Cerebellar nuclear complex (tissue), 1 donor: ENCODE measurements around the gene TAS2R41.
"Not testable (repeated sequence)": the region's sequence is repeated elsewhere in the genome, so short reads cannot be mapped to it uniquely, and the experiment has no call there.

Experiments
- DNase-seq, 2 experiments: peaks; one replicate each; lab custom pipeline; 2025; lab: John Stamatoyannopoulos, UW

The TAS2R41 gene

GRCh38 chr7:143456992-143457793, 20.5 kb upstream of the TAS2R41 start:
- no peak for DNase-seq

DNA sequence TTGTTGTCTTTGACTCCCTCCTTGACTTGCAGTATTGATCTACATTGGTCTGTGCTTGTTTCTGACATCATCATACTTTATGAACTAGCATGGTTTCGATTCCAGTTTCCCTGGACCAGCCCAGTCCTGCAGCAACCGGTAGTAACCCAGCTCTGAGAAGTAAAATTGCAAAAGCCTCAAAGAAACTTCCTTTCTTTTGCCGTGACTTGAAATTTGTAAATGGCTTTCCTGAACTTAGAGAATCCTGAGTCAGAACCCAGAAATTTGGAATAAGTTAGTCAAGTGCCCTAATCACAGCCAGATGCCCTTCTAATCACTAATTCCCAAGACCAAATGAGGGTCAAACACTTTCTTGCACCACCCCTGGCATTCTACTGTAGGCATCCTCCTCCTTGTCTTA, 19.4 kb upstream of the TAS2R41 start:
- no peak for DNase-seq

- no peak for DNase-seq
Measured at GRCh38 chr7:143458681-143459080, 19.0 kb upstream of the TAS2R41 start.

GRCh38 chr7:143459359-143459758, 18.3 kb upstream of the TAS2R41 start:
- DNase-seq, result no peak

GRCh38 chr7:143460271-143460979, 17.2 kb upstream of the TAS2R41 start:
- DNase-seq, result no peak

DNA sequence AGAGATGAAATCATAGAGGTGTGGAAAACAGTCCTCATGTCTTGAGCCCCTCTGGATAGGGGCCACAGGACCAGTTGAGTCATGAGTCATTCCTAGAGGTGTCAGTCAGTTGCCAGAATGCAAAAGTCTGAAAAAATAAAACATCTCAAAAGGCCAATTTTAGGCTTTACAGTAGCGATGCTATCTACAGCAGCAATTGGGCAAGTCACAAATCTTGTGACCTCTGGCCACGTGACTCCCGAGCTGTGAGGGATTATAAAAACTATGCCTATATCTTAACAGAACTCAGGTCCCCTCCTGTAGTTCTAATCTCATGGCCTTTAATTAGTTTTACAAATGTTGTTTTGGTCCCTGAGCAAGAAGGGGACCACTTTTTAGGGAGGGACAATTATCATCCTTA, 15.6 kb upstream of the TAS2R41 start:
- no peak for DNase-seq

DNA sequence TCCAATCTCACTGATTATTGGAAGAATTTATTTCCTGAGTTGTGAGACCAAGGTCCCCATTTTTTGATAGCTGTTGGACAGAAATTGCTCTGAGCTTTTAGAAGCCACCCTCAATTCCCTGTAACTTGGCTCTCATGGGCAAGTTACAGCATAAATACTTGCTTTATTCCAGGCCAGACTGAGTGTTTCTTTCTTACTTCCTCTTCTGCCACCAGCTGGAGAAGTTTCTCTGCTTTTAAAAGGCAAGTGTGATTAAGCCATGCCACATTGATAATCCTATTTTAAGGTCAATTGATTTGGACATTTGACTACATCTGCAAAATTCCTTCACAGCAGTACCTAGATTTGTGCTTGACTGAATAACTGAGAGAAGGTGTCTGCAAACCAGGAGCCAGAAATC, 14.1 kb upstream of the TAS2R41 start:
- DNase-seq, result no peak

DNA sequence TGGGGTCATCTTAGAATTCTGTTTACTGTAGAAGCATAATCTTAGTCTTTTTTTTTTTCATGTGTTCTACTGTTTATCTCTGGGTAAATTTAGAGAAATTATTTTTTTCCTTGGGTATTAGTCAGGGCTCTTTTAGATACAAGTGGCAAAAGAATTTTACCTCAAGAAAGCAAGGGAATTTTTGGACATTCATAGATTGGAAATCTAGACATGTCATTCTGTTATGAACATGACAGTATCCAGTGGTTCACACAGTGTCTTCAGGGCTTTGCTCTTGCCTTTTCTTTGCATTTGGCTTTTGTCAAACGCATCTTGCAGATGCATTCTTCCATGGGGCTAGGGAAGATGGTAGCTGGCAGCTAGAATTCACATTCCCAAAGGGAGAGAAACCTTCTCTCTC, 13.7 kb upstream of the TAS2R41 start:
- no peak for DNase-seq

GRCh38 chr7:143467724-143468123, 9.9 kb upstream of the TAS2R41 start:
- no peak for DNase-seq

- not testable (repeated sequence) for DNase-seq
Measured at GRCh38 chr7:143472071-143472689, 5.5 kb upstream of the TAS2R41 start.

DNA sequence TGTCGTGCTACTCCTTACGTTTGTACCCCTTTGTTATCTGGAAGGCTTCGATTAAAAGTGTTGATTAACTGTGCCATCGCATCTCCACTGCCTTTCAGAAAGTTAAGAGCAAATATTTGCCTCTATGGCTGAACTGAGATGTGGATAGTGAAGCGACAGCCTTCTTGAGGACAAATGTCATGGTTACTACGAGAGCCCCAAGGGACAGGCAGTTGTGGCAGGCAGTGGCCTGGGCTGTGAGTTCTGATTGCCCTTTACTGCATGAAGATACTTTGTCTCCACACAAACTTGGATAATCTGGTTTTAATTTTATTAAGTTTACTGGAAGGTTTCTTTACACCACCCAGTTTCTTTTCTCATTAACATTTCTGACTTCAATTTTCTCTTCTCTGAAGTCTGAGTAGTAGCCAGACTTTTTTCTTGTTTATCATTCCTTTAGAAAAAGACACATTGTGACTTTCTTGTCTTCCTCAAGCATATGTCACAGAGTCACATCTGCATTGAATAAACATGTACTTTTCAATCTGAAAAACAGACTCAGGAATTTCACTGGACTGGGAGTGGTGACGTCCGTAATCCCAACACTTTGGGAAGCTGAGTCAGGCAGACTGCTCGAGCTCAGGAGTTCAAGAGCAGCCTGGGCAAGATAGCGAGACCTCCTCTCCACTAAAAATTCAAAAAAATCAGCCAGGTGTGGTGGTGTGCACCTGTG, 1.5 kb downstream of the TAS2R41 start:
- DNase-seq, result no peak

DNA sequence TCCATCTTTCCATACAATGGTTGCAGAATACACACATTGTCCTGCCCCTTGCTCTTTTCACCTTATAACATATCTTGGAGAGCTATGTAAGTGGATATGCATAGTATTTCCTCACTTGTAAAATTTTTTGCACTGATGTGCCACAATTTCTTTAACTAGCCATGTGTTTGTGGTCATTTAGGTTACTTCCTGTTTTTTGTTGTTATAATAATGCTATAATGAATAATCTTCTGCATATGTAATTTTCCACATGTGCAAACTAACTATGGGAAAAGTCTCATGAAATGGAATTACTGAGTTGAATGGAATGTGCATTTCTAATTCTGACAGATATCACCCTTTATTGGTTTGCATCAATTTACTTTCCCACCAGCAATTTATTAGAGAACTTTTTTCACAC, 2.8 kb downstream of the TAS2R41 start:
- no peak for DNase-seq

- no peak for DNase-seq
Measured at GRCh38 chr7:143484119-143484518, 6.4 kb downstream of the TAS2R41 start.

DNA sequence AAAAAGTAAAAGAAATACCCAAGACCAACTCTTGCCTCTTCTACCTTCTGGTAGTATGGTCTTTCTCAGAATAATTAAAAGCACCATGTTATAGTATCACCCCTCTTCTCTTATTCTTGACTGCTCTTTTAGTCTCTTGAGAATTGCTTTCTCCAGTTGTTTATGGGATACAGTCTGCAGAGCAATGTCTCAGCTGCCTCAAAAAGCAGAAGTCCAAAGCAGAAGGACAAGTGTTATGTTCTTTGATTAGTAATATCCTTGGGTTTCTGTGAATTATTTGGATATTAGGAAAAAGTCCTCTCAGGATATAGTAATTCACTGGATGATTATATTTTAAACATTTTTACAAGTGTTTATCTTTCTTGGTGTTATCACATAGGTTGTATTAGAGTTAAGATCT, 7.4 kb downstream of the TAS2R41 start:
- no peak for DNase-seq

- no peak for DNase-seq
Measured at GRCh38 chr7:143485500-143485899, 7.8 kb downstream of the TAS2R41 start.

DNA sequence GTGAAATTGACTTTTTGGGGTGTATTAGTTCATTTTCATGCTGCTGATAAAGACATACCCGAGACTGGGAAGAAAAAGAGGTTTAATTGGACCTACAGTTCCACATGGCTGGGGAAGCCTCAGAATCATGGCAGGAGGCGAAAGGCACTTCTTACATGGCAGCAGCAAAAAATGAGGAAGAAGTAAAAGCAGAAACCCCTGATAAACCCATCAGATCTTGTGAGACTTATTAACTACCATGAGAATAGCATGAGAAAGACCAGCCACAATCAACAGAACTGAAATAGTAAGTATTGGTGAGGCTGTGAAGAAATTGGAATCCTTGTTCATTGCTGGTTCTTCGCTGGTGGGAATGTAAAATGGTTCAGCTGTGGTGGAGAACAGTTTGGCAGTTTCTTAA, 8.6 kb downstream of the TAS2R41 start:
- DNase-seq, result not testable (repeated sequence)

DNA sequence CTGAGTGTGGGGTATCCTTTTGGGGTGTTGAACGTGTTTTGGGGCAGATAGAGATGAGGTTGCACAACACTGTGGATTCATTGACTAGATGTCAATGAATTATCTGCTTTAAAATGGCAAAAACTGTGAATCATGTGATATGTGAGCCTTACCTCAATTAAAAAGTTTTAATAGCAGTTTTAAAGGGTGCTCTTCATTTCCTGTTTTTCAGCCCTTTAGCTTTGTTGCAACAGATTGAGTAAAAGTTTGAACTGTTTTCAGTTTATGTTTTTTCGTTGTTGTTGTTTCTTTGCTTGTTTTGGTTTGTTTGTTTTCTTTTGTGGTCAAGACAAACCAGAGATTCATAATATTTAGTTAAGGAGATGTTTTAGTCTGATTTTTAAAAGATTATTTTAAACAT, 9.4 kb downstream of the TAS2R41 start:
- DNase-seq, result no peak

- no peak for DNase-seq
Measured at GRCh38 chr7:143487566-143487965, 9.9 kb downstream of the TAS2R41 start.

- no peak for DNase-seq
Measured at GRCh38 chr7:143490717-143491306, 13.1 kb downstream of the TAS2R41 start.

DNA sequence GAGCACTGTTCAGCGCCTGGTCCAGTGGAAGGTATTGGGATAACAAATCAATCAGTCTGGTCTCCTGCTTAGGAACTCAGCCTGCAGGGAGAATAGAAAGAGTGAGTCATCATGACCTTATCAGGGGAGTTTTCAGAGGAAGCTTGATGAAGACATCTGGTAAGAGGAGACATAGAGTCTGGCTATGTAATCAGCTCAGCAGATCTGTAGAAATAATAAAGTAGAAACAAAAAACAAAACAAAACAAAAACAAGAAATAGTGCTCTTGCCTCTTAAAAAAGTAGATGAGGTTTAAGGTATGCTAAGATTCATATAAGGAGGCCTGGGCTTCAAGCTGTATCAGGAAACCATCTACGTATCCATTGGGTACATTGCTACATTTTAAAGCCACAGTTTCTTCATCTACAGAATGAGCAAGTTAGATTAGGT, 14.4 kb downstream of the TAS2R41 start:
- DNase-seq, result no peak

DNA sequence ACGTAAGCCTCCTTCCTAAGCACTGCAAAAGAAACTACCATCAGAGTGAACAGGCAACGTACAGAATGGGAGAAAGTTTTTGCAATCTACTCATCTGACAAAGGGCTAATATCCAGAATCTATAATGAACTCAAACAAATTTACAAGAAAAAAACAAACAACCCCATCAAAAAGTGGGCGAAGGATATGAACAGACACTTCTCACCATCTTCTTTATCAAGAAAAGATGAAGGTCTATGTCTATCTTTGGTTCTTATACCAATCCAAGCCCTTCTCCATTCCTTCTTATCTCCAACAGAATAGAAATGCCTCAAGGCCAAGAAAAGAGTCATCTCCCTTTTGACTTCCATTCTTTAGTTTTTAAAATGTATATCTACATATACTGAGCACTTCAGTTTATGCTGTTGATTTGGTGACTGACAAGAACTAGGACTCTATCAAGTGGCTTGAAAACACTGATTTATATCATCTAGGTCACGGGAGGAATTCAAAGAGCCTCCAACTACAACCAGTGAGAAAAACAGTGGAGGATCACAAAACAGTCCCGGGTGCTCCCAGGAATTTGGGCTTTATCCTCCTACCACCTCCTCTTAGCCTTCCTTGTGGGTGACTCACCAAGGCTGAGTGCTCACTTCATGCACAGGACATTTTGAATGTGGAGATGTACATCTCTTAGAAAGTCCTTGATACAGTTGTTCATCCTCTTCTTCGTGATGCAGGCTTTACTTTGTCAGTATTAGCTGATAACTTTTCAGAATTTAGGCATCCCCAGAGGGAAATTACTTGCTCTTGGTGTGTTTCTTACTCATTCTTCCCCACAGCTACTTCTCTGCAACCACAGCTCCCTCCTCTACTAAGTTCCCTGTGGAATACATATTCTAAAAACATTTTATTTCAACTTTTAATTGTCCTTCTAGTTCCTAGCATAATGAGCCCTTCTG, 15.4 kb downstream of the TAS2R41 start:
- no peak for DNase-seq
